BE2C (cell line): ENCODE results near the gene DKC1.
"Not testable (repeated sequence)": the region's sequence is repeated elsewhere in the genome, so short reads cannot be mapped to it uniquely, and the experiment has no call there.

Experiments
- DNase-seq: peaks from one replicate; pipeline ENCODE4 v3.0.0-alpha.2; 2020
- H3K27me3 ChIP-seq: fragments of 250-450 bp; sonication (Bioruptor Pico); 2 replicates; pipeline ENCODE4 v1.5.1; 2020; ENCODE audit warnings: mild to moderate bottlenecking
- H3K36me3 ChIP-seq: fragments of 250-450 bp; sonication (Bioruptor Pico); 2 replicates; pipeline ENCODE4 v1.5.1; 2020; ENCODE audit warnings: mild to moderate bottlenecking
- H3K4me1 ChIP-seq: fragments of 250-450 bp; sonication (Bioruptor Pico); 2 replicates; pipeline ENCODE4 v1.5.1; 2020
- H3K4me3 ChIP-seq: 2 replicates; pipeline ENCODE4 v1.5.1; 2011; ENCODE audit warnings: low read depth, low read length
- H3K9me3 ChIP-seq: fragments of 250-450 bp; sonication (Bioruptor Pico); 2 replicates; pipeline ENCODE4 v1.5.1; 2020
- TF ChIP-seq, protein P1 (sequence below): IDR thresholded peaks from 2 replicates; pipeline ENCODE4 v1.5.1; 2012; ENCODE audit warnings: mild to moderate bottlenecking, low read depth, low read length

The DKC1 gene

DNA sequence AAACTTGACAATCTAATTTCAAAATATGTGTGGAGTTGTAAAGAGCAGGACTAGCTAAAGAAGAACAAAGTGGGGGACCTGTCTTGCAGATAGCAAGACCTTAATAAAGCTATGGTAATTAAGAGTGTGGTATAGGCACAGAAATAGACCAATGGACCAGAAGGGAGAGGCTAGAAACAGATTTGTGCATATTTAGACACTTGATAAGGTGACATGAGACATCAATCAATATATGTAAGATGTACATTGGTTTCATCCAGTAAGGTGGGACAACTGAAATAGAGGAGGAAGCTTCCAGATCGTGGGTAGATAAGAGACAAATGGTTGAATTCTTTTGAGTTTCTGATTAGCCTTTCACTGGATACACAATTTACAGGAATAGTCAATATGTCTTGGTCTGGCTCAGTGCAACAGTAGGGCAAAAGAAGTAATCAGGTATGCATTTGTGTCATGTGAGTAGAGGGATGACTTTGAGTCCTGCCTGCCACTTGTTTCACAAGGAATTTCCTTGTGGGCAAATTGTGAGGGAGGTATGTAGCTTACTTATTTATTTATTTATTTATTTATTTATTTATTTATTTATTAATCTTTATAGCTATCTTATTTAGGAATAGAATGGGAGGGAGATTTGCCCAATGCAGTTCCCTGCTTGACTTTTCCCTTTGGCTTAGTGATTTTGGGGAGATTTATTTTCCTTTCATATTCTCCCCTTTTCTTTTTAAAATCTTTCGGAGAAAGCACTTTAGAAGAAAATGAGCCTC is 49.9 kb downstream of the DKC1 start:
- Histone ChIP-seq H3K27me3 (no peaks in the 10 kb centered on the region), H3K9me3 (no peaks in the 10 kb centered on the region), H3K4me1 (no peaks in the 10 kb centered on the region), H3K36me3 (no peaks in the 10 kb centered on the region), H3K4me3 (no peak overlapping the region)
- TF ChIP-seq, protein P1, sequence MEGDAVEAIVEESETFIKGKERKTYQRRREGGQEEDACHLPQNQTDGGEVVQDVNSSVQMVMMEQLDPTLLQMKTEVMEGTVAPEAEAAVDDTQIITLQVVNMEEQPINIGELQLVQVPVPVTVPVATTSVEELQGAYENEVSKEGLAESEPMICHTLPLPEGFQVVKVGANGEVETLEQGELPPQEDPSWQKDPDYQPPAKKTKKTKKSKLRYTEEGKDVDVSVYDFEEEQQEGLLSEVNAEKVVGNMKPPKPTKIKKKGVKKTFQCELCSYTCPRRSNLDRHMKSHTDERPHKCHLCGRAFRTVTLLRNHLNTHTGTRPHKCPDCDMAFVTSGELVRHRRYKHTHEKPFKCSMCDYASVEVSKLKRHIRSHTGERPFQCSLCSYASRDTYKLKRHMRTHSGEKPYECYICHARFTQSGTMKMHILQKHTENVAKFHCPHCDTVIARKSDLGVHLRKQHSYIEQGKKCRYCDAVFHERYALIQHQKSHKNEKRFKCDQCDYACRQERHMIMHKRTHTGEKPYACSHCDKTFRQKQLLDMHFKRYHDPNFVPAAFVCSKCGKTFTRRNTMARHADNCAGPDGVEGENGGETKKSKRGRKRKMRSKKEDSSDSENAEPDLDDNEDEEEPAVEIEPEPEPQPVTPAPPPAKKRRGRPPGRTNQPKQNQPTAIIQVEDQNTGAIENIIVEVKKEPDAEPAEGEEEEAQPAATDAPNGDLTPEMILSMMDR = no peak
- no peak for DNase-seq

DNA sequence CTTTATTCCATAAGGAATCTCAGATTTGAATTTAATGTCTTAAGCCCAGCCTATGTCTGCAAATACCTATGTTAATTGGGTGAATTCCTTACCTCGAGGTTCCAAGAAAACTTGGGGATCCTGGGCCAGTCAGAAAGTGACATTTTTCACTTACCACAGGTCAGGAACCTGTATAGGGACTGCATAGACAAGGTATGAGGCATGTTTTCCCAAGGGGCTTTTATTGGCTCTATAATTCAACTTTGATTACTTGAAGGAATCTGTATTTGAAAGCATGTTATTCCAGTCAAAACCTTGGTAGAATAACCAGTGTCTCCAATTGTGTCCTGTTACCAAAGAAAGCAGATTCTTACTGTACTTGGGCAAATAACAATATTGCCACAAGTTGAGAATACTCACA is 51.1 kb downstream of the DKC1 start:
- no peak for DNase-seq
- no peak overlapping the region for H3K4me3 ChIP-seq
- TF ChIP-seq, protein P1 = no peak
- H3K9me3 ChIP-seq = no peaks in the 10 kb centered on the region
- H3K4me1 ChIP-seq = no peaks in the 10 kb centered on the region
- H3K36me3 ChIP-seq = no peaks in the 10 kb centered on the region
- H3K27me3 ChIP-seq = no peaks in the 10 kb centered on the region

DNA sequence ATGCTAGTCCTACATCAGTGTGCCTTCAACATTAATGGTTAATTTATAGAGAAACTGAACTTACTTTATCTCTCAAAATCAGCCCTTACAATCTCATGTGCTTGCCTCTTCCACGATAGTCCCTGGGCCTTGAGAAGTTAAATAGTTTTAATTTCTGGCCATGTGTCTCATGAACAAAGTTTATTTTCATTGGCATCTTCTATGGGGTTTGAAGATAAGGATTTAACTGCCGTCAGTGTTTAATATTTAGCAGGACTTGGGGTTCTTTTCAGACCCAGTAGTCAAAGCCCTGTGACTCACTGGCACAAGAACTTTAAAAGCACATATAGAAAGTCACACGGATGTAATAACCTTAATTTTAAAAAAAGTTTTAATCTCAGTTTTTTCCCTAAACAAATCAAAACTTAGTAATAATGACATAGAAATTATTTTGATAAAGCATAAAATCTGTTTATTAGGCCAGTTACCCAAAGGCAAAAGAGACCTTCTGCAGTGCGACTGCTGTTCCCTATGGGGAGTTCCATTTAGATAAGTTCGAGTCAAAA is 52.7 kb downstream of the DKC1 start:
- Histone ChIP-seq H3K4me3 (no peak overlapping the region), H3K4me1 (0 out of 2 replicates have a peak, but pooled peaks cover 4% of the 10 kb centered on the region), H3K36me3 (no peaks in the 10 kb centered on the region), H3K9me3 (no peaks in the 10 kb centered on the region), H3K27me3 (no peaks in the 10 kb centered on the region)
- TF ChIP-seq, protein P1 = no peak
- no peak for DNase-seq

DNA sequence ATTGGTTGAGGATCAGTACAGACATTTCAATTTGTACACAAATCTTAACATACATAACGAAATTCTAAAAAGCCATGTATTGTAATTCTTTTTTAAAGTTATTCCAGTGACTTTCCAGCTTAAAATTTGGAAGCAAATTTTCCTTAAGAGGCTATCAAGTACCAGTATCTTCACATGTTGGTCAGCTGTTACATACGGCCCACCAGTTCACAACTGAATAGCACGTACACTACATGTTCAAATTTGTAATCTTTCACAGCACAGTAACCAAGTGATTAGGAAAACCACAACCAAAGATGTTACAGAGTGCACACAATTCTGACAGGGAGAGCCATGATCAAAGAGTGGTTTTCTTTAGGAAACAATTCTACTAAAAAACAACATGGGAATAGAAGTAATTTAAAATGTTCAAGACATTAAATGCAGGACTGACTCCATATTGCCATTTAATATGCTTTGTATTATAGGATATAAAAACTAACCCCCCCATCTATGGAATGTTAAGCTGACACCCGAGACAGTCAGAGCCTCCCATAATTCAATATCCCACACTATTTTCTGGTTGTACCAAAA is 53.7 kb downstream of the DKC1 start:
- not testable (repeated sequence) for H3K4me3 ChIP-seq, H3K9me3 ChIP-seq, DNase-seq, H3K4me1 ChIP-seq, H3K27me3 ChIP-seq, H3K36me3 ChIP-seq

DNA sequence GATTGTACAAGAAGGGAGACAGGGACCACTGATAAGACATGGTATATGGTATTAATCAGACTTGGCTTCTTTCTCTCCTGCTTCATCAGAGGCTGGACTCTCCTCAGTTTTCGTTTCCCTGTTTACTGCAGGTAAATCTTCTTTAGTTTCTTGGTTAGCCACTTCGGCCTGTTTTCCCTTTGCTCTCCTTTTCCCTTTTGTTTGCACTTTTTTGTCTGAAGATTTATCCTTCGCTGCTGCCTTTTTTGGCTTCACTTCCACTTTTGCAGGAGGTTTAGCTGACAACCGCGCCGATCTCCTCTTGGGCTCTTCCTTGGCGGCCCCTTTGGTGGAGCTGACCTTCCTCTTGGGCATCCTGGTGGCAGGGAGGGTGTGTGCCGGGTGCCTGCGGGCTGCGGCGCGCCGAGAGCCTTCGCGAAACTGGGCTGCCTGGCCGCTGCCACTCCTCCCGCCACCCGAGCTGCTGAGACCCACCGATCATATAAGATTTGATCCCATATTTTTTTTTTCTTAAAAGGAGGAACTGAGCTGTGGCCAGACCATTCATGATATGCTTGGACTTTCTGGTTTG is 54.5 kb downstream of the DKC1 start:
- not testable (repeated sequence) for H3K4me3 ChIP-seq, H3K27me3 ChIP-seq, DNase-seq, H3K36me3 ChIP-seq, H3K4me1 ChIP-seq, H3K9me3 ChIP-seq

DNA sequence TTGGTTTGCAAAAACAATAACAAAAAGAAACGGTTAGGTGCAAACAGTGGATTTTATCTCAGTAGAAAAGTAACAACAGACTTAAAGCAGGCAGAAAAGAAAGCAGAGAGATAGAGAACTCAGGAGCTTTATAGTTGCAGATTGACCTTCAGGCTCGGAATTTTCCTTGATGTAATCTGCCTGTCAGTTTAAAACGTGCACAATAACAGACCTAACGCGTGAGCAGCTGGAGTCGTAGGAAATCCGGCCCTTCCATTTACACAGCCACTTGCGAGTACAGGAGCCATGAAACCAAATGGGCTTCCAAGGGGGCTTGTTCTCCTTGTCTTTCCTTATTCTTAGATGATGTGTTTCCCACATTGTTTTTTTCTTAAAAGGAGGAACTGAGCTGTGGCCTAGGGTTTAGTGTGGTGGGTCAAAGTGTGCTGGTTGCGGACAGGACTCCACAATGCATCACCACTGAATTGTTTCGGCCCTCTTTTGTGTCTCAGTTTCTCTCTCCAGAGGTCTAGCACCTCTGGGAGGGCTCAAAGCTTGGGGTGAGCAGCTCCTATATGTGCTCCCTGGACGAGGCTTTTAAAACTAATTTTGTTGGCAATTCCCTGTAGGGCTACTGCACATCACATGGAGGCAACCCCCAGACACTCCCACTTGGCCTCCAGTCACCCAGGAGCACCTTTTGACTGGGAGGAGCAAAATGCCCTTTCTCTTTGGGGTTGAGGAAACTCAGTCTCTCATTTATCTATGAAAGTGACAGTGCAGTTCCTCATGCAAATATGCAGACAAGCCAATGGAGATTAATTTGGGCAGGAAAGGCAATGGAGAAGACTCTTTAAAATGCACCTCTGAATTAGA is 56.5 kb downstream of the DKC1 start:
- H3K36me3 ChIP-seq = no peaks in the 10 kb centered on the region
- H3K4me3 ChIP-seq = no peak overlapping the region

More for the DNA sequence above, 56.5 kb downstream of the DKC1 start:
- Histone ChIP-seq H3K9me3 (no peaks in the 10 kb centered on the region), H3K27me3 (no peaks in the 10 kb centered on the region), H3K4me1 (0 out of 2 replicates have a peak, but pooled peaks cover 4% of the 10 kb centered on the region)
- TF ChIP-seq, protein P1 = no peak
- DNase-seq = no peak
